Endometrial microvascular endothelial cells (primary cell): ENCODE results near the gene LDLRAP1. TPM values are rescaled to one million over a fixed set of nuclear protein-coding genes. Genes with fewer than 3 reads are reported as not detected.
"Not testable (repeated sequence)": the region's sequence is repeated elsewhere in the genome, so short reads cannot be mapped to it uniquely, and the experiment has no call there.

Source experiments
- in situ Hi-C: cut with HindIII; loops from 2 replicates; pipeline ENCODE4 v1.10.0; 2017; ENCODE audit warnings: low sequenced_read_pairs, low pct_unique_long_range_greater_than_20kb; ENCODE audit errors: inconsistent ontology term
- total RNA-seq: library from RNA; depleted of rRNA; stranded (reverse); fragments of >200 nt; gene quantifications from one replicate; pipeline ENCODE4 v1.2.3, GENCODE V29; 2015; ENCODE audit errors: inconsistent ontology term

The LDLRAP1 gene, protein sequence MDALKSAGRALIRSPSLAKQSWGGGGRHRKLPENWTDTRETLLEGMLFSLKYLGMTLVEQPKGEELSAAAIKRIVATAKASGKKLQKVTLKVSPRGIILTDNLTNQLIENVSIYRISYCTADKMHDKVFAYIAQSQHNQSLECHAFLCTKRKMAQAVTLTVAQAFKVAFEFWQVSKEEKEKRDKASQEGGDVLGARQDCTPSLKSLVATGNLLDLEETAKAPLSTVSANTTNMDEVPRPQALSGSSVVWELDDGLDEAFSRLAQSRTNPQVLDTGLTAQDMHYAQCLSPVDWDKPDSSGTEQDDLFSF
- total RNA-seq: 15.5 TPM

DNA sequence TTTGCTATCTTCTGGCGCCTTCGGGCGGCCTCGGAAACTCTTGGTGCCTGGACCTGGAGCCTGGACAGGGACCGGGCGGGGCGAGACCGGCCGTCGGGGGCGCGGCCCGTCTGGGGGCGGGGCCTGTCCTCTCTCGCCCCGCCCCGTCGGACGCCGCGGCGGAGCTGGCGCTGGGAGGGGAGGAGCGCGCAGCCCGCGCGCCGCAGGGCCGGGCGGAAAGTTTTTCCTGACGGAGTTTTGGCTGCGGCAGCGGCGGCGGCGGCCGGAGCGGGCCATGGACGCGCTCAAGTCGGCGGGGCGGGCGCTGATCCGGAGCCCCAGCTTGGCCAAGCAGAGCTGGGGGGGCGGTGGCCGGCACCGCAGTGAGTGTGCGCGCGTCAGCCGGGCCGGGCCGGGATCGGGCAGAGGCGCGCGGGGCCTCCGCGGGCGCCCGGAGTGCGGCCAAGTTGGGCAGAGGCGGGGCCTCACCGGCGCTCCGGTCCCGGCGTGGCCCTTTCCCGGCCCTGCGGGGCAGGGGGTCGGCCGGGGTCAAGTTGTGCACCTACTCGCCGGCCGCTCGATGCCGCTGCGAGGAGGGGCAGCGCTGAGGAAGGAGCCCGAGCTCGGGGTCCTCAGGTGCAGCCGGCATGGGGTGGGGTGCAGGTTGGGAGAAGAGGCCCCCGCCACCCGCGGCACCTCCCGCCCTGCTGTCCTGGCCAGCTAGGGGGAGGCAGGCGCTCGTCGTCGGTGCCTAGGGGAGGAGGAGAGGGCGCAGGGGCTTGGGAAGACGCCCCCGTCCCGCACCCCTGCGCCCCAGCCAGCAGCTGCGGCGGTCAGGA is at the start of gene LDLRAP1:
LDLRAP1 (plus strand) TSS at position 182 of the 818 bp plus-strand sequence; CDS start at position 275, 93 bp downstream.
- in situ Hi-C loops: no loop called here

DNA sequence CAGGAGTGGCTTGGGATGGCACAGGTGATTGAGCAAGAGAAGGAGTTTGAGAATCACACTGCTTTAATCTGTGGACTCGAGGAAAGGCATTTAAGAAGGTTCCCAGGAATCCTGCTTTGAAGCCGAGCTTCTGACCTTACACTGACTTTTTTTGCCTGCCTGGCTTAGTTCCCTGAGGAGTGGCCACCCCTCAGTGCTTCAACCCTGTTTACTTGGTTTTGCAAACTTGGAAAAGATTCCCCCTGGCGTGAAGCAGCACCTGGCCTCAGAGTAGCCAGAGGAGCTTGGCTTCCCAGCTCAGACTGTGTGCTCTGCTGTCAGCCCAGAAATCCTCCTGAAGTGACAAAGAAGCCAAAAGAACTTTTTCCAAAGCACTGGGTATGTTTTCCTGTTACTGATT is 48.5 kb upstream of the LDLRAP1 start:
- in situ Hi-C loops: no loop called here

DNA sequence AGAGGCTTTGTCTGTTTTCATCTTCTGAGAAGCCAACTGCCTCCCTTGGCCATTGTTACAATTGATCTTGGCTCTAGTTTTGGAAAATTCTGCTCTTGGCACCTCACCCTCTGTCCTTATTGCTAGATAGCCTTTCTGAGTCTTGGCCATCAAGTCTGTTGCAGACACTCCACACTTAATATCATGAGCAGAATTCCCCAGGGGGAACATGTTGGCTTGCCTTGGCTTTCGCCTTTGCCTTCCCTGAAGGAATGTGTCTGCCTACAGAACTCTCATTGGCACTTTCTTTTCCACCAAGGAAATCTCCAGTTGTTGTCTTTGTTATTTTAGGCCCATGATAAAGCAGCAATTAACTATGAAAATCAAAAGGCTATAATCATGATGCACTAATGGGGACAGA is 42.7 kb upstream of the LDLRAP1 start:
- in situ Hi-C loops: no loop called here

DNA sequence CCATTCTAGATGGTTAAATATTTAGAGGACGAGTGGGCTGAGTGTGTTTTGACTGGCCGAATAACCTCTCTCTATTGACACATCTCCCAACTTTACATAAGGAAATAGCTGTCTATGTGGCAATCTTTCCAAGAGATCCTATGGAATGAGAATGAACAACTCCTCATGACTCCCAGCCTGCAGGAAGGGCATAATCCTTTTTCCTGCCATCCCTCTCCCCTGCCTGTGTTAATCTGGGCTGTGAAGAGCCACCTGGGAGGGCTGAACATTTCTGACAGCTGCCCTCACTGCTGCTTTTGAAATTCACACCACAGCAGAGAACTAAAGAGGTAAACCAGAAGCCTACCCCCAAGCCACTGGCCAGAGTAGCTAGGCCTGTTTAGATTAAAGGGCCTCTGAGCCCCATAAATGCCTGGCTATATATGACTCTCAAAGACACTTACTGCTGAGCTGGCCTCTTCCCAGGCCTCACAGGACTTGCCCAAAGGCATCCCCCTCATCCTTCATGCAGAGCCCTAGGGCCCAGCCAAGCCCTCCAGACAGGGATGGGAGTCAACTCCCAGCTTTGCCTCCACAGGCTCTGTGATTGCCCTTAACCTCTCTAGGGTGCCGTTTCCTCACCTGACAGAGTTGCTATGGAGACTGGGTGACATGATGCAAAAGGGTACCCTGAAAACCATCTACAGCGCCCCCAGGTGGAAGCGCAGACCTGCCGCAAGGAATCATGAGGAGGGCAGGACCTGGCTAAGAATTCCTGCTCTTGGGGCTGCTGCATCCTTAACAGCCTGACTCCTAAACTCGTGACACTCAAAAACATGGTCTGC is 42.0 kb upstream of the LDLRAP1 start:
- in situ Hi-C loops: no loop called here

DNA sequence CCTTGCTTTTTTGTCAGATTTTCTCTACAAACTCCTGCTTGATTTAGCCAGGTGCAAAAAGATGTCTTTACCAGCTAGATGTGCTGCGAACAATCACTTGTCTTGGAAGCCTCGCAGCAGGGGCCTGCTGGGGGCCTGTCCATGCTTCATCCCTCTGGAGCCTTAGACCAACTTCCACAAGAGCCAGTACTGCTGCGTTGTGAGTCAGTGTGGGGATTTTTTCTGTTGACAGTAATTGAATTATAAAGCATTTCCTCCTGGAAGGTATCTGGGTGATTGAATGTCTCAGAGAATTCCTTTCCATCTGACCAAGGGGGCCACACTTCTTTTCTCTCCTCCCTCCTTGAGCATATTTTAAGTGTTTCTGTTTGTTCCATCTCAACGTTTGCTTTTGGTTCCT is 40.4 kb upstream of the LDLRAP1 start:
- in situ Hi-C loops: no loop called here

DNA sequence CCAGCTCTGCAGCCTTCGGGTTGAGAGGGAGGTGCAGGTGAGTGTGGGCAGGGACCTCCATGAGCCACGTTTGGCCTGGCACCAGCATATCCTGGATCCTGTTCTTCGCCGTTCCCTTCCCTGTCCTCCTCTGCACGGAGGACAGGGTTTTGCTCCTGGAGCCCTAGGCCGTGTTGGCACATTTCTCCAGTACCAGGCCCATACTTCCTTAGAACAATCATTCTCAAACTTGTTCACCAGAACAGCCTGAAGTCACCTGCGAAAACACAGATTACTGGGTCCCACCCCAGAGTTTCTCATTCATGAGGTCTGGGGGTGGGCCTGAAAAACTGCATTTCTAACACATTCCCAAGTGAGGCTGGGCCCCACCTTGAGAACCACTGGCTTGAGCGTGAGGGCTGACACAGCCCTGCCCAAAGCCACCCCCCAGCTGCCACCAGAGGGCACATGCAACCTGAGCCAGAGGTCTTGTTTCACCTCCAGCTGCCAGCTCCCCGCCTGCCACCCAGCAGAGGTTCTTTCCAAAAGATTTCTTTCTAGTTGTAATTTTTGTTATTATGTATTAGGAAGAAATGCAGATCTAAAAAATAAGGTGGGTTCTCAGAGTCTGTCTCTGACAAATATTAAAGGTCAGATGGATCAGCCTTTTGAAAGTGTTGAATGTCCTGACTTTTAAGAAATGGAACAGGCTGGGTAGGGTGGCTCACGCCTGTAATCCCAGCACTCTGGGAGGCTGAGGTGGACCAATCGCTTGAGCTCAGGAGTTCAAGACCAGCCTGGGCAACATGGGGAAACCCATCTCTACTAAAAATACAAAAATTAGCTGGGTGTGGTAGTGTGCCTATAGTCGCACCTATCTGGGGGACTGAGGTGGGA is 39.6 kb upstream of the LDLRAP1 start:
- in situ Hi-C loops: no loop called here

DNA sequence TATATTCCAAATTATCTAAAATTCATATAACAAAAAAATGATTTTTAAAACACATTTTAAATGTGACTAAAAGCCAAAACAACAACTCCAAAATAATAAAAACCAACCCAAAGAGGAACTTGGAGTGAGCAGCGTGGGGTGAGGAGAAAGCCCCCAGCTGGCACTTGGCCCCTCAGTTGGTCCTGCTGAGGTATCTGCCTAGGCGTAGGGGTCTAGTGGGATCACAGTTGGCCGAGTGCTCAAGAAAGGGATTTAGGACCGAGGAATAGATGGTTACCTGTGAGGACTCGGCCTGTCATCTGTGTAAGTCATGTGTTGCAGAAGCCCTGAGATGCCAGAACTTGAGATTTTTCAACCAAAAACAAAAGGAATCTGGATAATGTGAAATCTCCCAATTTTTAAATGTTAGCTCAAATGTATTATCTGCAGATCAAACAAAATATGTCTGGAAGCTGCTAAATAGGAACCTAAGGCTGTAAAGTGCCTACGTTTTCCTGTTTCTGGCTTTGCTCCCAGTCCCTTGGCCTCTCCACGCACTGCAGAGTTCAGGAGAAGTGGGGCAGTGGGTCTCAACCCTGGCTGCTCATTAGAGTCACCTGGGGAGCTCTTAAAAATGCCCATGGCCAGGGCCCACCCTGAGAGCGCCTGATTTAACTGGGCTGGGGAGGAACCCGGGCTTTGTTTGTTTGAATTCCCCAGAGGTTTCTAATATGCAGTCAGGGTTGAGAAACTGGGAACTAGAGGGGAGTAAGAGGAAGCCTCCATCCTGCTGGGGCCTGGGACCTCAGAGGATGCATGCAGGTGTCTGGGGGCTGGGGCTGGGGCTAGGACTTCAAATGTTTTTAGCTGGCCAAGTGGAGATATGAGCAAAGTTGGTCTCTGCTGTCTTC is 38.5 kb upstream of the LDLRAP1 start:
- in situ Hi-C loops: no loop called here

DNA sequence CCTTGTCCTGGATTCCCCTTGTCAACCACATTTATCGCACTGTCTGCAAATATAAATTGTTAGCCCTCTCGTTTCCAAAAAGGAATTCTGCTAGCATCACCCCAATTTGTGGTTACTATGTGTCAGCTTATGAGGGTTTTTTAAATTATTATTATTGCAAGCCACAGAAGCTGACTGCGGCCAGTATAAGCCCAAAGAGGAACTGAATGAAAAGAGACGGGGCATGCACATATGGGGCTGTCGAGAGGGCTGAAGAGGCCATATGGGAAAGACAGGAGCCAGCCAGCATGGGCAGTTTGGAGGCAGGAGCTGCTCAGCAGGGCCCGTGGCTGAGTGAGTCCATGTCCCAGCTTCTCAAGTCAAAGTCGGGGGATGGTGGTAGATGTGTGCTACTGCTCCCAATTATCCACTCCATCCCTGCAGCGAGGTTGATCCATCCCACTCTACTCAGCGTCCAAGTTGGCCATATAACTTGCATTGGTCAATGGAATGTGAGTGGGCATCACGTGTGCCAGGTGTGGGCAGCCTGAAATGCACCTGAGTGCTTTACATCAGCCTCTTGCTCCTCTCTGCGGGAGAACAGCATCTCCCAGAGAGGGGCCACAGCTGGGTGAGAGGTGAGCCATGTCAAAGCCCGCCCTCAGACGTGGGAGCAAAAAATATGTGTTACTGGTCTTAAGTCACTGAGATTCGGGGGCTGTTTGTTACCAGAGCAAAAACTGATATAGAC is 37.6 kb upstream of the LDLRAP1 start:
- in situ Hi-C loops: no loop called here

DNA sequence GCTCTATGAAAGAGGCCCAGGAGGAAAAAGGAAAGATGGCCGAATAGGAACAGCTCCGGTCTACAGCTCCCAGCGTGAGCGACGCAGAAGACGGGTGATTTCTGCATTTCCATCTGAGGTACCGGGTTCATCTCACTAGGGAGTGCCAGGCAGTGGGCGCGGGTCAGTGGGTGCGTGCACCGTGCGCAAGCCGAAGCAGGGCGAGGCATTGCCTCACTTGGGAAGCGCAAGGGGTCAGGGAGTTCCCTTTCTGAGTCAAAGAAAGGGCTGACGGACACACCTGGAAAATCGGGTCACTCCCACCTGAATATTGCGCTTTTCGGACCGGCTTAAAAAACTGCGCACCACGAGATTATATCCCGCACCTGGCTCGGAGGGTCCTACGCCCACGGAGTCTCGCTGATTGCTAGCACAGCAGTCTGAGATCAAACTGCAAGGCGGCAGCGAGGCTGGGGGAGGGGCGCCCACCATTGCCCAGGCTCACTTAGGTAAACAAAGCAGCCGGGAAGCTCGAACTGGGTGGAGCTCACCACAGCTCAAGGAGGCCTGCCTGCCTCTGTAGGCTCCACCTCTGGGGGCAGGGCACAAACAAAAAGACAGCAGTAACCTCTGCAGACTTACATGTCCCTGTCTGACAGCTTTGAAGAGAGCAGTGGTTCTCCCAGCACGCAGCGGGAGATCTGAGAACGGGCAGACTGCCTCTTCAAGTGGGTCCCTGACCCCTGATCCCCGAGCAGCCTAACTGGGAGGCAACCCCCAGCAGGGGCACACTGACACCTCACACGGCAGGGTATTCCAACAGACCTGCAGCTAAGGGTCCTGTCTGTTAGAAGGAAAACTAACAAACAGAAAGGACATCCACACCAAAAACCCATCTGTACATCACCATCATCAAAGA is 36.6 kb upstream of the LDLRAP1 start:
- in situ Hi-C loops: not testable (repeated sequence)

DNA sequence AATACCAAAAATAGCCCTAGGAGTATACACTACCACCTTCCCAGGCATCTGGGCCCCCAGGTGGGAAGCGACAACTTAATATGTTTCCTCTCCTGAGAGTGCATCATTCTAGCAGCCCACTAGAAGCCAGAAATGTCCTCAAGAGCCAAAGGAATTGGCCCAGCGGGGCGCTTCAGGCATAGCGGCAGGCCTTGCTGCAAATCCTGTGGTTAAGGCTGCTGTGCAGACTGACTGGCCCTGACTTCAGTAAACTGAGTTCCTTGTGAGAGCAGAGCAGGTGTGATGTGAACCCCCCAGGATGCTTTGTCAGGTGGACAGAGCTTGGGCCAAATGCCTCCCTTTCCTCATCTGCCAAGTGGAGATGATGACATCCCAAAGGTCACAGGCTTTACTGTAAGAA is 29.7 kb upstream of the LDLRAP1 start:
- in situ Hi-C loops: no loop called here

DNA sequence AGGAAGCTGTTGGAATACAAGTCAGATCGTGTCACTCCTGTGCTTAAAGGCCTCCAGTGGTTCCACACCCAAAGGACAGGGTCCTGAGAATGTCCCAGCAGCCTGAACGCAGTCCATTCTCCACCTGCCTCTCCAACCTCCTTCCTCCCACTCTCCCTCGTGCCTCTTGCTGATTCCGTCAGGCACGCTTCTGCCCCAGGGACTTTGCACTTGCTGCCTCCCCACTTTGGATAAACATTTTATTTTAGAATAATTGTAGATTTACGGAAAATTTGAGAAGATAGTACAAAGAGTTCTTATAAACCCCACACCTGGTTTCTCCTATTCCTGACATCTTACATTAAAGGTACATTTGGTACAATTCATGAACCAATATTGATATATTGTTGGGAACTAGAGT is 28.4 kb upstream of the LDLRAP1 start:
- in situ Hi-C loops: no loop called here

DNA sequence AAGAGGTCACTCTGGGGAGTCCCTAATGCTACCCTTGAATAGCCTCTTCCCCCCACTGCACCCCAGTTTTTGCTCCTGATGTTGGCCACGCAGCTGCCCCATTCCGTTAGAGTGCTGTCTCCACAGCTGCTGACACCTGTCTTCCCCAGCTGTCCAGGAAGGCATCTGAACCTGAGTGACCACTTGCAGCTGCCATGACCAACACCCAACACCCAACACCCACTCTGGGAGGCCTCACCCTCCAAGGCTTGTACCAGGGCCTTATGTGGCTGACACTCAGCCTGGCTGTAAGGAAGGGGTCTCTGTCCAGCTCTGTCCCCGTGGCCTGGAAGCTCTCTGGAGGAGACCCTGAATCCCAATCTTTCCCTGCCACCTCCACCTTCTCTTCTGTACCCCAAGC is 26.7 kb upstream of the LDLRAP1 start:
- in situ Hi-C loops: no loop called here

DNA sequence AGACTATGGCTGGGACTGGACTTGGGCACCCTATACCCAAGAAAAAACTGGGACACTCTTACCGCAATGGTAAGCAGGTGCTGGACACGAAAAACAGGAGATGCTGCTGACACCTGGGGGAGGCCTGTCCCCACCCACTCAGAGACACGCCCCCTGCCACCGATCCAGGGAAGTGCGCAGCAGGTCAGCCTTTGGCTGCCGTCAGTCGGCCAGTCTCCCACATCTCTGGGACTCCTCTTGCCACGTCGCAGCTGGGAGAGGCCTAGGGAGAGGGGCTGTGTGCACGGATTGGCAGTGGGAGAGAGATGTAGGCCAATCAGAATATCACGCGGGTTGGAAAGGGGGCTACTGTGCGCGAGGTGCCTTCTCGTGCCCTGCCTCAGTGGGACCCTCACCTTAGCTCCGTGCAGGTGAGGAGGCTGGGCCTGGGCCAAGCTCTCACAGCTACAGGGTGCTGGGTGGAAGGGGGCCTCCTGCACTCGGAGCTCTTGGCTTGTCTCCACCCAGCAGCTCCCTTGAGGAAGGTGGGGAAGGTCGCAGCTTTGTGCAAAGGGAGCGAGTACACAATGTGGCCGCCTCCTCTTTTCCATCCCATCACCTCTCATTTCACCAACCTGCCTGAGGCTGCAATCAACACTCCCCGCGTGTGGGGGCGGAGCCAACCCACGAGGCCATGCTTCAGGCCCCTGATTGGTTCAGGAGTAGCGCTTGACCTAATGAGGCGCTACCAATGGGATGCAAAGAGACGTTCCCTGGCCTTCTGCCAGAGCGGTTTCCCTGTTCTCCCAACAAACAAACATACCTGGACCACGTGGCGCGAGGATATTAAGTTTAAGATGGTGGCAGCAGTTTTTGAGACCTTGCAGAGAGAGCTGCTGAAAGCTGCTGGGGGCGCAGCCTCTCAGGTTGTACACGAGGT is 25.7 kb upstream of the LDLRAP1 start:
- in situ Hi-C loops: no loop called here

DNA sequence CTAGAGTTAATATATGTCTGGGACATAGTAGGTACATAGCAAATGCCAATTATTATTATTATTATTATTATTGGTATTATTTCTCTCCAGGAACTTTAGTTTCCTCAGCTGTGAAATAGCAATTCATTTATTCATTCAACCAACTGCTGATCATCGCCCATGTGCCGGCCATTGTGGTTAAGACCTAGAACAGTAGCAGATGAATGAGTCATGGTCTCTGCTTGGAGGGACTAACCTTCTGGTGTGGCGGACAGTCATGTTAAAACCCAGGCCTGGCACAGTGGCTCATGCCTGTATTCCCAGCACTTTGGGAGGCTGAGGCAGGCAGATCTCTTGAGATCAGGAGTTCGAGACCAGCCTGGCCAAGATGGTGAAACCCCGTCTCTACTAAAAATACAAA is 23.8 kb upstream of the LDLRAP1 start:
- in situ Hi-C loops: no loop called here

DNA sequence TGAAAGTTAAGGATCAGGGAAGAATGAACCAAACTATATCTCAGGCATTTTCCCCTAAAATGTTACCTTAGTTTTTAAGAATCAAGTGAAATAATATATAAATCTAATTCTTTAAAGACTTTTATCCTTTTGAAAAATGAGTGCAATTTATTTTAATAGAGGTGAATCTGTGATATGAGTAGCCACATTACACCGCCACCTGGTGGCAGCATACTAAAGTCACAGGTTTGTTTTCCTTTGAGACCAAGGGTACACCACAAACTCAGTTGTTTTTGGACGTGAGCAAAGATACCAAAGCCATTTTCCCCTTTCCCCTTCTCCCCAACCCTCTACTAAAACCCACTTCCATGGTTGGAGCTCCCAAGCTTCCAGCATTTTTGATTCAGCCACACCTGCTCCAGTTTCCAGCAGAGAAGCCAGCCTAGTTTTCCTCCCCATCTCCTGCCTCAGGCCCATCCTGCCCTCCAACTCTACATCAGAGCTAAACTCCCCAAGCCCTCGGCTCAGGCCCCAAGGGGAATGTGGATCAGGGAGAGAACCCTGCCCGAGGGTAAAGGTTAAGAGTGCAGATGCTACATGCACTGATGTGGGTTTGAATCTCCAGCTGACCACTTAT is 22.9 kb upstream of the LDLRAP1 start:
- in situ Hi-C loops: no loop called here
